ENCODE data around the gene TTC34. TPM values are rescaled to one million over a fixed set of nuclear protein-coding genes. Genes with fewer than 3 reads are reported as not detected.

Gene TTC34
- polyA plus RNA-seq, 1 of the 3 experiments (the other 2 are of a cell fraction): 0.16 TPM

- ChIA-PET CTCF (interaction anchor here (1.1 to 3.2 kb wide), 8 partner anchors 14 to 646 kb away, joined by 3 to 16 read pairs (median 7); partner anchors contain the start of gene TNFRSF14), POLR2A (no interaction called here)
- H4K20me1 ChIP-seq (ENCODE audit: insufficient read depth): no peaks in the 10 kb centered on the region
- 17% methylated on average over 5 of the region's 23 CpGs for WGBS (ENCODE audit: low lambda C conversion rate)
- no peaks in the 10 kb centered on the region for H3K9me3 ChIP-seq
- no peaks in the 10 kb centered on the region for H3K9me2 ChIP-seq
- H3F3A ChIP-seq (replicated peaks; ENCODE audit: insufficient read depth): no peaks in the 10 kb centered on the region
- no peak overlapping the region for H3K4me3 ChIP-seq (ENCODE audit: low read depth in 2 of 2, low read length in 1 of 2)
- DNase-seq: peak; percentile 22
- H3K79me2 ChIP-seq (ENCODE audit: insufficient read depth): no peaks in the 10 kb centered on the region
- H3K27ac ChIP-seq (ENCODE audit: low read depth in 2 of 2, low read length in 1 of 2): no peak overlapping the region
- TF ChIP-seq YY1 (IDR thresholded peaks at IDR 0.05; ENCODE audit: low read depth) (no peak), RCOR1 (IDR thresholded peaks at IDR 0.05; ENCODE audit: low read length) (no peak), MEF2A (IDR thresholded peaks at IDR 0.05; ENCODE audit: borderline replicate concordance, low read depth) (no peak), POLR2AphosphoS5 (IDR thresholded peaks at IDR 0.05; ENCODE audit: low read depth, low read length) (no peak), FOSL2 (IDR thresholded peaks at IDR 0.05; ENCODE audit: borderline replicate concordance, low read depth) (no peak), FOXJ3 (CRISPR knock-in tag; IDR thresholded peaks at IDR 0.05) (no peak), NFIC (IDR thresholded peaks at IDR 0.05; ENCODE audit: borderline replicate concordance) (no peak)
- TF ChIP-seq, protein P1, sequence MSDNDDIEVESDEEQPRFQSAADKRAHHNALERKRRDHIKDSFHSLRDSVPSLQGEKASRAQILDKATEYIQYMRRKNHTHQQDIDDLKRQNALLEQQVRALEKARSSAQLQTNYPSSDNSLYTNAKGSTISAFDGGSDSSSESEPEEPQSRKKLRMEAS (IDR thresholded peaks at IDR 0.05; ENCODE audit: low read depth): no peak
- TF ChIP-seq, protein P2, sequence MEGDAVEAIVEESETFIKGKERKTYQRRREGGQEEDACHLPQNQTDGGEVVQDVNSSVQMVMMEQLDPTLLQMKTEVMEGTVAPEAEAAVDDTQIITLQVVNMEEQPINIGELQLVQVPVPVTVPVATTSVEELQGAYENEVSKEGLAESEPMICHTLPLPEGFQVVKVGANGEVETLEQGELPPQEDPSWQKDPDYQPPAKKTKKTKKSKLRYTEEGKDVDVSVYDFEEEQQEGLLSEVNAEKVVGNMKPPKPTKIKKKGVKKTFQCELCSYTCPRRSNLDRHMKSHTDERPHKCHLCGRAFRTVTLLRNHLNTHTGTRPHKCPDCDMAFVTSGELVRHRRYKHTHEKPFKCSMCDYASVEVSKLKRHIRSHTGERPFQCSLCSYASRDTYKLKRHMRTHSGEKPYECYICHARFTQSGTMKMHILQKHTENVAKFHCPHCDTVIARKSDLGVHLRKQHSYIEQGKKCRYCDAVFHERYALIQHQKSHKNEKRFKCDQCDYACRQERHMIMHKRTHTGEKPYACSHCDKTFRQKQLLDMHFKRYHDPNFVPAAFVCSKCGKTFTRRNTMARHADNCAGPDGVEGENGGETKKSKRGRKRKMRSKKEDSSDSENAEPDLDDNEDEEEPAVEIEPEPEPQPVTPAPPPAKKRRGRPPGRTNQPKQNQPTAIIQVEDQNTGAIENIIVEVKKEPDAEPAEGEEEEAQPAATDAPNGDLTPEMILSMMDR (IDR thresholded peaks at IDR 0.05): no peak
- no peak overlapping the region for H3K9ac ChIP-seq
- no peak overlapping the region for H3K4me2 ChIP-seq
- H2AFZ ChIP-seq (ENCODE audit: low read depth): no peak overlapping the region
- no peaks in the 10 kb centered on the region for H3K4me1 ChIP-seq (ENCODE audit: control insufficient read depth in 1 of 2, insufficient read depth in 2 of 2, low read depth in 1 of 2, low read length in 1 of 2)
- no peaks in the 10 kb centered on the region for H3K36me3 ChIP-seq (replicated peaks in 1 of 2; ENCODE audit: control insufficient read depth in 1 of 2, insufficient read depth in 2 of 2, low read length in 1 of 2)
- H3K27me3 ChIP-seq (ENCODE audit: insufficient read depth): no peaks in the 10 kb centered on the region
Observed at GRCh38 chr1:2785631-2786328, 15.7 kb downstream of the TTC34 start.

- no peak overlapping the region for H3K4me2 ChIP-seq
- ChIA-PET POLR2A (no interaction called here), CTCF (interaction anchor here (1.5 to 3.2 kb wide), 5 partner anchors 15 to 647 kb away, joined by 3 to 16 read pairs (median 8); partner anchors contain the start of gene TNFRSF14)
- H3K9me3 ChIP-seq: no peaks in the 10 kb centered on the region
- no peaks in the 10 kb centered on the region for H3K4me1 ChIP-seq (ENCODE audit: control insufficient read depth in 1 of 2, insufficient read depth in 2 of 2, low read depth in 1 of 2, low read length in 1 of 2)
- DNase-seq: peak; percentile 21
- H3K36me3 ChIP-seq (replicated peaks in 1 of 2; ENCODE audit: control insufficient read depth in 1 of 2, insufficient read depth in 2 of 2, low read length in 1 of 2): no peaks in the 10 kb centered on the region
- H3K4me3 ChIP-seq (ENCODE audit: low read depth in 2 of 2, low read length in 1 of 2): no peak overlapping the region
- H3F3A ChIP-seq (replicated peaks; ENCODE audit: insufficient read depth): no peaks in the 10 kb centered on the region
- no peaks in the 10 kb centered on the region for H3K27me3 ChIP-seq (ENCODE audit: insufficient read depth)
- no peaks in the 10 kb centered on the region for H4K20me1 ChIP-seq (ENCODE audit: insufficient read depth)
- H3K9ac ChIP-seq: no peak overlapping the region
- H3K79me2 ChIP-seq (ENCODE audit: insufficient read depth): no peaks in the 10 kb centered on the region
- H3K27ac ChIP-seq (ENCODE audit: low read depth in 2 of 2, low read length in 1 of 2): no peak overlapping the region
- H2AFZ ChIP-seq (ENCODE audit: low read depth): no peak overlapping the region
- no peaks in the 10 kb centered on the region for H3K9me2 ChIP-seq
- 1% methylated on average over 12 of the region's 19 CpGs for WGBS (ENCODE audit: low lambda C conversion rate)
- TF ChIP-seq ELF1 (IDR thresholded peaks at IDR 0.05) (no peak), RCOR1 (IDR thresholded peaks at IDR 0.05; ENCODE audit: low read length) (no peak), NFIC (IDR thresholded peaks at IDR 0.05; ENCODE audit: borderline replicate concordance) (no peak), RXRA (IDR thresholded peaks at IDR 0.05; ENCODE audit: borderline replicate concordance, low read depth) (no peak), TAF1 (IDR thresholded peaks at IDR 0.05; ENCODE audit: borderline replicate concordance, low read depth, low read length) (no peak), MXI1 (IDR thresholded peaks at IDR 0.05; ENCODE audit: low read depth, low read length) (no peak), RAD21 (IDR thresholded peaks at IDR 0.05; ENCODE audit: low read length) (no peak), TEAD4 (IDR thresholded peaks at IDR 0.05; ENCODE audit: borderline replicate concordance, insufficient read depth) (no peak), GATA2 (CRISPR knock-in tag; IDR thresholded peaks at IDR 0.05) (no peak), GABPA (IDR thresholded peaks at IDR 0.05; ENCODE audit: low read depth) (no peak), TCF12 (IDR thresholded peaks at IDR 0.05) (no peak), RFX5 (IDR thresholded peaks at IDR 0.05; ENCODE audit: low read length) (no peak)
- TF ChIP-seq, protein P3, sequence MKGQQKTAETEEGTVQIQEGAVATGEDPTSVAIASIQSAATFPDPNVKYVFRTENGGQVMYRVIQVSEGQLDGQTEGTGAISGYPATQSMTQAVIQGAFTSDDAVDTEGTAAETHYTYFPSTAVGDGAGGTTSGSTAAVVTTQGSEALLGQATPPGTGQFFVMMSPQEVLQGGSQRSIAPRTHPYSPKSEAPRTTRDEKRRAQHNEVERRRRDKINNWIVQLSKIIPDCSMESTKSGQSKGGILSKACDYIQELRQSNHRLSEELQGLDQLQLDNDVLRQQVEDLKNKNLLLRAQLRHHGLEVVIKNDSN (IDR thresholded peaks at IDR 0.05; ENCODE audit: borderline replicate concordance, low read depth): no peak
- TF ChIP-seq, protein P1 (IDR thresholded peaks at IDR 0.05; ENCODE audit: low read depth): no peak
- TF ChIP-seq, protein P4, sequence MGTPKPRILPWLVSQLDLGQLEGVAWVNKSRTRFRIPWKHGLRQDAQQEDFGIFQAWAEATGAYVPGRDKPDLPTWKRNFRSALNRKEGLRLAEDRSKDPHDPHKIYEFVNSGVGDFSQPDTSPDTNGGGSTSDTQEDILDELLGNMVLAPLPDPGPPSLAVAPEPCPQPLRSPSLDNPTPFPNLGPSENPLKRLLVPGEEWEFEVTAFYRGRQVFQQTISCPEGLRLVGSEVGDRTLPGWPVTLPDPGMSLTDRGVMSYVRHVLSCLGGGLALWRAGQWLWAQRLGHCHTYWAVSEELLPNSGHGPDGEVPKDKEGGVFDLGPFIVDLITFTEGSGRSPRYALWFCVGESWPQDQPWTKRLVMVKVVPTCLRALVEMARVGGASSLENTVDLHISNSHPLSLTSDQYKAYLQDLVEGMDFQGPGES (IDR thresholded peaks at IDR 0.05; ENCODE audit: low read depth, low read length): no peak
Observed at GRCh38 chr1:2784854-2785630, 16.5 kb downstream of the TTC34 start.
